GM19372 (cell line): ENCODE measurements around the gene NEDD9.

Experiments
- ATAC-seq: cut with Tn5 transposase; IDR thresholded peaks from one replicate; pipeline ENCODE4 v1.9.1; 2021; ENCODE audit warnings: mild to moderate bottlenecking, low read depth, moderate library complexity; ENCODE audit not compliant: unreplicated experiment

The NEDD9 gene

GRCh38 chr6:11232193-11232769 is at the start of gene NEDD9:
Gene NEDD9, minus strand, starts transcription at chr6:11232668. Its CDS starts 153 bp downstream, at chr6:11232515.
- peak; percentile 98 for ATAC-seq

GRCh38 chr6:11282245-11282644 is 49.8 kb upstream of the NEDD9 start:
- ATAC-seq: no peak

GRCh38 chr6:11280394-11280793 is 47.9 kb upstream of the NEDD9 start:
- ATAC-seq: no peak

- no peak for ATAC-seq
Measured at GRCh38 chr6:11279284-11279689, 46.8 kb upstream of the NEDD9 start.

GRCh38 chr6:11278207-11278559 is 45.7 kb upstream of the NEDD9 start:
- no peak for ATAC-seq

GRCh38 chr6:11277275-11278206 is 45.1 kb upstream of the NEDD9 start:
- ATAC-seq: peak; percentile 46

GRCh38 chr6:11276911-11277274 is 44.4 kb upstream of the NEDD9 start:
- ATAC-seq: no peak

- no peak for ATAC-seq
Measured at GRCh38 chr6:11276228-11276627, 43.8 kb upstream of the NEDD9 start.

- peak; percentile 73 for ATAC-seq
Measured at GRCh38 chr6:11275598-11275997, 43.1 kb upstream of the NEDD9 start.

- no peak for ATAC-seq
Measured at GRCh38 chr6:11273406-11274065, 41.1 kb upstream of the NEDD9 start.

GRCh38 chr6:11272491-11273192 is 40.2 kb upstream of the NEDD9 start:
- ATAC-seq: no peak

- no peak for ATAC-seq
Measured at GRCh38 chr6:11271228-11272020, 39.0 kb upstream of the NEDD9 start.

- no peak for ATAC-seq
Measured at GRCh38 chr6:11270030-11271027, 37.9 kb upstream of the NEDD9 start.

- no peak for ATAC-seq
Measured at GRCh38 chr6:11268978-11269377, 36.5 kb upstream of the NEDD9 start.

- no peak for ATAC-seq
Measured at GRCh38 chr6:11266926-11267325, 34.5 kb upstream of the NEDD9 start.

GRCh38 chr6:11265932-11266331 is 33.5 kb upstream of the NEDD9 start:
- no peak for ATAC-seq

GRCh38 chr6:11264100-11264499 is 31.6 kb upstream of the NEDD9 start:
- ATAC-seq: no peak

- no peak for ATAC-seq
Measured at GRCh38 chr6:11263291-11263775, 30.9 kb upstream of the NEDD9 start.

- ATAC-seq: no peak
Measured at GRCh38 chr6:11262242-11262641, 29.8 kb upstream of the NEDD9 start.
